GM12892 (cell line): ENCODE data around the gene NDC80.

Experiments
- POLR2A ChIP-seq: IDR thresholded peaks from 2 replicates; pipeline ENCODE4 v1.6.1; 2011; ENCODE audit warnings: low read depth, low read length, control low read depth
- POLR2AphosphoS5 ChIP-seq: IDR thresholded peaks from 2 replicates; pipeline ENCODE4 v1.6.1; 2011; ENCODE audit warnings: low read depth, low read length, control low read depth
- TAF1 ChIP-seq: IDR thresholded peaks from 2 replicates; pipeline ENCODE4 v1.6.1; 2011; ENCODE audit warnings: low read depth, mild to moderate bottlenecking, control low read depth, low read length, borderline replicate concordance

GRCh38 chr18:2656981-2657512 is 85.7 kb downstream of the NDC80 start:
- TF ChIP-seq POLR2A: no peak
- no peak for TF ChIP-seq TAF1
- TF ChIP-seq POLR2AphosphoS5: no peak
